Subcutaneous adipose tissue (tissue), 4 donors: Measurements from ENCODE around the gene NOX4. TPM values are rescaled to one million over a fixed set of nuclear protein-coding genes. Genes with fewer than 3 reads are reported as not detected.

Source experiments
- CTCF ChIP-seq: fragments of 450-650 bp; IDR thresholded peaks from one replicate; pipeline ENCODE4 v1.5.1; 2016; ENCODE audit warnings: low read depth, mild to moderate bottlenecking, control low read depth, antibody characterized with exemption, moderate library complexity
- total RNA-seq, 4 donors: library from RNA; depleted of rRNA; stranded (reverse); fragments of >200 nt; gene quantifications; one replicate each; pipeline ENCODE4 v1.1.0, GENCODE V29; 2016

NOX4 gene
- total RNA-seq, 4 donors from 2014 or later = 25.2 to 44.5 (median 28.5) TPM

GRCh38 chr11:89420981-89421380 is 70.2 kb downstream of the NOX4 start:
- TF ChIP-seq CTCF = no peak

GRCh38 chr11:89416961-89417360 is 74.2 kb downstream of the NOX4 start:
- TF ChIP-seq CTCF = no peak

- no peak for TF ChIP-seq CTCF
Measured at GRCh38 chr11:89405629-89406028, 85.5 kb downstream of the NOX4 start.

- no peak for TF ChIP-seq CTCF
Measured at GRCh38 chr11:89381094-89381493, 110.1 kb downstream of the NOX4 start.

GRCh38 chr11:89361734-89362133 is 129.4 kb downstream of the NOX4 start:
- TF ChIP-seq CTCF = no peak

GRCh38 chr11:89358761-89359160 is 132.4 kb downstream of the NOX4 start:
- no peak for TF ChIP-seq CTCF

GRCh38 chr11:89355646-89356045 is 135.5 kb downstream of the NOX4 start:
- TF ChIP-seq CTCF = no peak
